ENCODE data around the gene CDC27. TPM values are rescaled to one million over a fixed set of nuclear protein-coding genes. Genes with fewer than 3 reads are reported as not detected.

CDC27 gene
- total RNA-seq, 2 experiments from 2014 or later = 52.5 to 52.8 TPM

DNA sequence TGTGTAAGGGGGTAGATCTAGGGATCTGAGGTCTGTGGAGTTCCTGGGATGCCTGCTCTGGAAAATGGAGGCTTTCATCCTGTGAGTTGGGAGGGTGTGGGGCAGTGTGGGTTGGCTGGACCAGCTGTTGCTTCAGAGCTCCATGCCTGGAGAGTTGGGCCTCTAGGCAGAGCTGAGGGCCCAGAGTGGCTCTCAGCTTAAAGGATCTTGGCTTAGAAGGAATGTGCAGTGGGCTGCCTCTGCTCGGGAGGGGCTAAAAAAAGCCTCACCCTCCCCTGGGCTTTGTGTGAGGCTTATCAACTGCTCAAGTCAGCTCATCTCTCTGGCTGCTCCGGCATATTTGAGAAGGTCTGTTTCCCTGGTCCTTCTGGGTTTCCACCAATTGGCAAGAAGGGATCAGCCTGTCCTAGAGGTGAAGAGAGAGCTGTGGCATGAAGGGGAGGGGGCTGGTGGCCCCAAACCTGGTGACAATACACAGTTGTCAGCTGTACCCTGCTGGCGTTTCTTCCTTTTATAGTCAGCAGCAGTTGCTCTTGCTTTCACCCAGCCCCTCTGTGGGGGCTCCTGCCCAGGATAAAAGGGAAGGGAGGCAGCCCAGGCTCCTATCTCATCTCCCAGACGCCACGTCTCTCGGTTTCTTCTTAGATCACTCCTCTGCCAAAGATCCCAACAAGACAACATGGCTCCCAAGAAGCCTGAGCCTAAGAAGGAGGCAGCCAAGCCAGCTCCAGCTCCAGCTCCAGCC lies 19.8 kb upstream of the CDC27 start, which contains the start of gene MYL4:
Gene MYL4, plus strand, starts transcription at position 605 of the 745 bp plus-strand sequence. Its CDS starts 75 bp downstream, at position 680.
- H3K4me3 Mint-ChIP-seq = no peak within 1 kb of the TSS
- H3K27me3 Mint-ChIP-seq = peaks cover 3% of the 10 kb centered on the region
- H3K36me3 ChIP-seq (ENCODE audit: insufficient read depth, low read length) = no peaks in the 10 kb centered on the region
- H3K27ac ChIP-seq (ENCODE audit: low read depth in 1 of 2, low read length in 2 of 2) = no peak within 1 kb of the TSS
- peaks cover 47% of the 10 kb centered on the region for H3K4me1 ChIP-seq (ENCODE audit: insufficient read depth, low read length)
- no peak for TF ChIP-seq CTCF (IDR thresholded peaks at IDR 0.05)
- H3K4me3 ChIP-seq (ENCODE audit: low read length) = no peak within 1 kb of the TSS
- H3K9me3 Mint-ChIP-seq = no peaks in the 10 kb centered on the region
- intact Hi-C loops (cut with DNase I, micrococcal nuclease) = no loop called here
- H3K27me3 ChIP-seq (ENCODE audit: control insufficient read depth in 1 of 2, insufficient read depth in 2 of 2, low read length in 2 of 2) = no peaks in the 10 kb centered on the region
- H3K36me3 Mint-ChIP-seq (ENCODE audit: low read depth) = no peaks in the 10 kb centered on the region
- peaks cover 39% of the 10 kb centered on the region for H3K4me1 Mint-ChIP-seq (ENCODE audit: low read depth)
- H3K9me3 ChIP-seq (ENCODE audit: control insufficient read depth in 1 of 2, insufficient read depth in 1 of 2, low read length in 2 of 2) = no peaks in the 10 kb centered on the region
- ChIA-PET CTCF (no interaction called here), POLR2A (no interaction called here)
- DNase-seq (no peak), ATAC-seq (ENCODE audit: poor library complexity) (no peak)
- no peak within 1 kb of the TSS for H3K27ac Mint-ChIP-seq

GRCh38 chr17:47207143-47208067 lies 18.3 kb upstream of the CDC27 start:
- Histone ChIP-seq H3K9me3 (ENCODE audit: control insufficient read depth in 1 of 2, insufficient read depth in 1 of 2, low read length in 2 of 2) (no peaks in the 10 kb centered on the region), H3K27me3 (ENCODE audit: control insufficient read depth in 1 of 2, insufficient read depth in 2 of 2, low read length in 2 of 2) (no peaks in the 10 kb centered on the region), H3K4me3 (ENCODE audit: low read length) (no peak overlapping the region), H3K27ac (ENCODE audit: low read depth in 1 of 2, low read length in 2 of 2) (peak overlapping the region in 1 of 2 donors; percentile 87), H3K4me1 (ENCODE audit: insufficient read depth, low read length) (peaks cover 52% of the 10 kb centered on the region), H3K36me3 (ENCODE audit: insufficient read depth, low read length) (no peaks in the 10 kb centered on the region)
- intact Hi-C loops (cut with DNase I, micrococcal nuclease) = no loop called here
- Mint-ChIP-seq H3K36me3 (ENCODE audit: low read depth) (no peaks in the 10 kb centered on the region), H3K9me3 (no peaks in the 10 kb centered on the region), H3K4me3 (no peak overlapping the region), H3K4me1 (ENCODE audit: low read depth) (peaks cover 49% of the 10 kb centered on the region), H3K27ac (peak overlapping the region; percentile 92), H3K27me3 (no peaks in the 10 kb centered on the region)
- ATAC-seq (ENCODE audit: poor library complexity) = no peak
- ChIA-PET POLR2A (interaction anchor here (1.1 to 5.3 kb wide), 5 partner anchors 10 to 442 kb away, joined by 3 to 68 read pairs (median 4); partner anchors contain the start of gene CDC27), CTCF (interaction anchor here (1.1 kb wide), 2 partner anchors 9 to 18 kb away, joined by 3 to 5 read pairs; partner anchors contain the start of gene CDC27)
- no peak for DNase-seq
- no peak for TF ChIP-seq CTCF (IDR thresholded peaks at IDR 0.05)

GRCh38 chr17:47205419-47205963 lies 16.4 kb upstream of the CDC27 start:
- Mint-ChIP-seq H3K27ac (peak overlapping the region; percentile 92), H3K9me3 (no peaks in the 10 kb centered on the region), H3K4me1 (ENCODE audit: low read depth) (peaks cover 51% of the 10 kb centered on the region), H3K27me3 (no peaks in the 10 kb centered on the region), H3K36me3 (ENCODE audit: low read depth) (no peaks in the 10 kb centered on the region), H3K4me3 (peak overlapping the region; percentile 81)
- Histone ChIP-seq H3K27ac (ENCODE audit: low read depth in 1 of 2, low read length in 2 of 2) (peak overlapping the region; percentile 66 to 87), H3K27me3 (ENCODE audit: control insufficient read depth in 1 of 2, insufficient read depth in 2 of 2, low read length in 2 of 2) (no peaks in the 10 kb centered on the region), H3K4me1 (ENCODE audit: insufficient read depth, low read length) (peaks cover 54% of the 10 kb centered on the region), H3K4me3 (ENCODE audit: low read length) (peak overlapping the region; percentile 50), H3K36me3 (ENCODE audit: insufficient read depth, low read length) (no peaks in the 10 kb centered on the region), H3K9me3 (ENCODE audit: control insufficient read depth in 1 of 2, insufficient read depth in 1 of 2, low read length in 2 of 2) (no peaks in the 10 kb centered on the region)
- DNase-seq (peak; percentile 46 to 90 (median 60)), ATAC-seq (ENCODE audit: poor library complexity) (peak; percentile 82)
- CTCF ChIA-PET = interaction anchor here (0.5 to 1.6 kb wide), 4 partner anchors 9 to 657 kb away, joined by 3 to 5 read pairs (median 3); partner anchors contain the start of gene ITGB3
- no peak for TF ChIP-seq CTCF (IDR thresholded peaks at IDR 0.05)
- POLR2A ChIA-PET = interaction anchor here (0.9 to 5.3 kb wide), 10 partner anchors 8 to 490 kb away, joined by 3 to 68 read pairs (median 4); partner anchors contain the start of genes CDC27 and KPNB1
- intact Hi-C loops (cut with DNase I, micrococcal nuclease) = loop anchor here in 1 of 2 experiments (1.0 kb wide), 1 partner anchor 12 kb away; no protein-coding TSS in a partner anchor

Data from CD4-positive, alpha-beta T cell (primary cell).